M059J (cell line): ENCODE results near the gene ZNF213. TPM values are rescaled to one million over a fixed set of nuclear protein-coding genes. Genes with fewer than 3 reads are reported as not detected.
"Not testable (repeated sequence)": the region's sequence is repeated elsewhere in the genome, so short reads cannot be mapped to it uniquely, and the experiment has no call there.

Source experiments
- DNase-seq: peaks from one replicate; pipeline ENCODE4 v3.0.0-alpha.2; 2012; ENCODE audit warnings: low read depth
- total RNA-seq: library from RNA; depleted of rRNA; stranded (reverse); fragments of >200 nt; shearing (Covaris generic); gene quantifications from 2 replicates; pipeline ENCODE4 v1.2.3, GENCODE V29; 2014

Gene ZNF213
- total RNA-seq, 1 experiment from 2014 or later = 6.2 TPM

DNA sequence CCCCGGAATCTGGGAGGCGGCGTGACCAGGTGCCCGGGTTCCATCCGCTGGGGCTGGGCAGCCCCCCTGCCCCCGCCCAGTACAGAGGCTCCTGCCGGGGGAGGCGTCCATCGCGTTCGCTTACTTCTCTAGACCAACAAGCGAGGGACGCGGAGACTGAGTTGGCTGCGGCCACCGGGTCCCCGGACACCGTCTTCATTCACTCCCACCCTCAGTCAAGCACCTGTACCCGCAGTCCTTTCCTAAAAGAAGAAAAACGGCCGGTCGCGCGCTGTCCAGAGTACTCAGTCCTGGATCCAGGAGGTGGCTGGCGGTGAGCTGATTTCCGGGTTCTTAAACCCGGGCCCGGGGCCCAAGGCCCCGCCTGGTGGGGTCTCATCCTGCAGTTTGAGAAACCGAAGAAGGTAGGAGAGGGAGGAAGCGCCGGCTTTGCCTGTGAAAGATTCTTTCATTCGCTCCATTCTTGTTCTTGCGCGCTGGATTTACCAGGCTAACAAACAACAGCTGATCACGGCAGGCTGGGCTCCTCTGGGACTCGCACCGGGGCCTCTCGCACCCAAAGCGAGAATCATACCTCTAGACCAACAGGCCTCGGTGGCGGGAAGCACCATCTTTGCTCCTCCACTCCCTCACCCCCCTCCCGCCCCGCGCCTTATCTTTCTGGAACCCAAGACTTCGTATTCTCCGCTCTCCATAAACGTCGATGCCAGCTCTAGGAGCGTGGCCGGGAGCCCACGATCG is 35.8 kb downstream of the ZNF213 start:
- no peak for DNase-seq

DNA sequence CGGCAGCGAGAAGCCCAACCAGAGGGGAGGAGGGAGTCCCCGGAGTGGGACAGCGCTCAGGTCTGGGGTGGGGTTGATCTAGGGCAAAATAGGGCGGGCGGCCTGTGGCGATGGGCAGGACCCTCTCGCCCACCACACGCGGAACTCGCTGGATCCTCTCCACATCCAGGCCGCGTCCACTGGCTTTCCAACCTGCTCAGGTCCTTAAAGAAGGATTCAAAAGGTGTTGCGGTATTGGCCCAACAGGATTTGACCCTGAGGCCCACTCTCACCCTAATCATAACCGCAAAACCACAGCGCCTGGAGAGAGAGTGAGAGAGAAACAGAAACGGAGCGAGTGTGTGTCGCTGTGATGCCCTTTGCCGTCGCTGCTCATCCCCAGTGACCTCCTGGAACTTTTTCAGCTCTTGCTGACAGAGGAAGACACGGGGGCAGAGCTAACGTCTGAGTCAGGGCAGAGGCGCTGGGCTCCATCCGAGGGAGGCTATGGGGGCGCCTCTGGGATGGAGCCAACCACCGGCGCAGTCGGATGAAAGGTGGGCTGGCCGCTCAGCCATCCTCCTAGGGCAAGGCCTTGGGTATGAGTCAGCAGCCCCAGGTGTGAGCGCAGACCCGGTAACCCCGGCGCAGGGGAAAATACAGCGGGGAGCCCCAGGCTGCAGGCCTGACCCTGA is 36.5 kb downstream of the ZNF213 start:
- DNase-seq = peak; percentile 33

DNA sequence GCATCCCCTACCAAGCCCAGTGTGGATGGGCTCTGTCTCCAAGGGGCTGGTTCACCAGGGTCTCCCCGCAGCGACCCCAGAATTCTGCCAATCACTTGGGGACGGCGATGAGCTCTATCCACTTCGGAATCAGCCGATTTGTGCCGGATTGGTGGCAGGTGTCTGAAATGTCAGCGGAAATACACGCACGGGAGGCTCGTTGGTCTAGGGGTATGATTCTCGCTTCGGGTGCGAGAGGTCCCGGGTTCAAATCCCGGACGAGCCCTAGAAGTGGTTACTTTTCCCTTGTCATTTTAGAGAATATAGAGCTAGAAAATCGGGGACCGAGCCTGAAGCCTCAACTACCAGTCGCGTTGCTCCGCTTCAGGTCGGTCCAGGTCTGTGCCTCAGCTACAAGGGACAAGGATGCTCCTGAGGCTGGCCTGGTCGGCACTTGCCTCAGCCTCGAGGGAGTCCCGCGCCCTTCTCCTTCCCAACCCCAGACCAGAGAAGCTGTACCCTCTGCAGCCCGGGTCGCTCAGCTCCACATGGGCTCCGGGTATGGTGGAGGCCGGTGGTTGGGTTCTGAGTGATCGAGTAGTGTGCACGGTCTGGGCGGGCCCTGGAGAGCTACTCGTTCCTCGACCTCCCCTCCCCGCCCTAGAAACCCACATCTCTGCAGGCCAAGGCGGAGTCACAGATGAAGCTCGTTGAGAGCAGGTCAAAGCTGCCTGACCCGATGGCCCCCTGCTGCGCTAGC is 37.2 kb downstream of the ZNF213 start:
- peak; percentile 69 for DNase-seq

DNA sequence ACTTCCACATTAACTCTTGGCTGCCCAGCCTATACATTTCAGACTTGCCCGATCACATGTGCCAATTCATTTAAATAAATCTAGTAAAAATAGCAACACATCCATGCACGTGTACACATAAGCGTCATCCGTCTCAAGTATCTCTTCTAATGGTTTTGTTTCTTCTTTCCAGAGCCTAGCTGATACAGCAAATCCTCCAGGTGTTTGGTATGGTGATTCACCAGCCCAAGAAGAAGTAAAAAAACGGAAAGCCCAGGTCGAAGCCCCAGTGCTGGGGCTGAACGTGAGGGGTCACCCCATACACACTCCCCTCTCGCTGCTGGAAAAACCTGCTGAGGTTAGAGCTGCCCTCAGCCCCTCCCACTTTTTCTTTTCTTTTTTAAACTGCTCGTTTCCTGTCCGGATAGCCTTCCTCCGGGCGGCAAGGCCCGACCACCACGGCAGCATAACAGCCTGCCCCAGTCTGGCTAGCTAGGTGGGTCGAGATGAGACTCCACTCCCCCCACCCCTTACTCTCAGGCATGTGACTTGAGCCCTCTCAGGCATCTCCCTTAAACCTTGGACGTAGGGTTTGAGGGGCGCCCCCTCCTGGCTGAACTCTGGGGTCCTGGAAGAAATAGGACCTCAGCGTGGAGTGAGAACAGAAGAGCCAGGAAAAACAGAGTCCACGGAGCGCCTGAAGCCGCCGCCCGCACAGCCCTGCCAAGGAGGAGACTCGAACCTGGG is 39.2 kb downstream of the ZNF213 start:
- peak; percentile 40 for DNase-seq

DNA sequence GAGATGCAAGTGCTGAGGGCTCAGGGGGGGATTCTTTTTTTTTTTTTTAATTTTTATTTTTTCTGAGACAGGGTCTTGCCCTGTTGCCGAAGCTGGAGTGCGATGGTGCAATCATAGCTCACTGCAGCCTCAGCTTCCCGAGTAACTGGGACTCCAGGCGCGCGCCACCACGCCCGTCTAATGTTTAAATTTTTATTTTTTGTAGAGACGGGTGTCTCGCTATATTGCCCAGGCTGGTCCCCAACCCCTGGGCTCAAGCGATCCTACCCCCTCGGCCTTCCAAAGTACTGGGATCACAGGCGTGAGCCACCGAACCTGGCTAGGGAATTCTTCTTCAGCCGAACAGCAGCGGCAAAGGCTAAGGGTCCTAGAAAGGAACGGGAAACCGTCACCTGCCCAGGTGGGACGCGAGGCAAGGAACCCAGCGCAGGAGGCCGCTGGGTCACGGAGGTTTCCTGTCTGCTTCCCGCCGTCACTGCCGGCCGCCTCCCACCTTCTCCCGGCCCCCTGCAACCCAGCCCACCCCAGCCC is 39.9 kb downstream of the ZNF213 start:
- DNase-seq = no peak

DNA sequence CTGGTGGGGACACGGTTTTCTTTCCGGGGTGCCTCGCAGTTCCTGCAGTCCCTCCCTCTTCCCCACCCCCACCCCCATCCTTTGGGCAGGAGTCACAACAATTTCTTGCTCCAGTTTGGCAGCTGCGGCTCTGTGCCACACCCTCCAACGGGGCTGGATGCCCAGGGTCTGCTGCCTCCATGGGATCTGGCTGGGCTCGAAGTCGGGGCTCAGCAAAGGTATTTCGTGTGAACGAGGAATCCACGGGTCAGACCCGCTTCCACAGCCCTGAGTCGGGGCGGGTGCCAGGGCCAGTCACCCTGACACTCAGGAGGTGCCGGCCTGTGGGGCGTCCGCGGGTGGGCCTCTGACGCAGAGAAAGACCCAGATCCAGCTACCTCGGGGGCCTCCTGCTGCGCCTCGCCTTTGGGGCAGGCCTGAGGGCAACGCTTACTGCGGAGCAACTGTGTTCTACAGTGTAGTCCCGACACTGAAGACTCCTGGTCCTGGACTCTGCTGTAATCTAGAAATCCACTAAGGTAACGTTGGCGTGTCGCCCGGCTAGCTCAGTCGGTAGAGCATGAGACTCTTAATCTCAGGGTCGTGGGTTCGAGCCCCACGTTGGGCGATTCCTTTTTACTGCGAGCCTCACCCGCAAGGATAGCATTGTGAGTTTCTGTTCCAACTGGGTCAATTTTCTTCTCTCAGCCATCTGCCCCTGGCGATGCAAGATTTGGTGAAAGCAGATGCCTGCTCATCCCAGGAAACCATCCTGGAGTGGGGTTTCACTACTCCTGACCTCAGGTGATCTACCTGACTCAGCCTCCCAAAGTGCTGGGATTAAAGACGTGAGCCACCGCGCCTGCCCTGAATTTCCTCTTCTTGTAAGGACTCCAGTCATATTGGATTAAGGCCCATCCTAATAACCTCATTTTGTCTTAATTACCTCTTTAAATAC is 40.6 kb downstream of the ZNF213 start:
- peak; percentile 72 for DNase-seq

DNA sequence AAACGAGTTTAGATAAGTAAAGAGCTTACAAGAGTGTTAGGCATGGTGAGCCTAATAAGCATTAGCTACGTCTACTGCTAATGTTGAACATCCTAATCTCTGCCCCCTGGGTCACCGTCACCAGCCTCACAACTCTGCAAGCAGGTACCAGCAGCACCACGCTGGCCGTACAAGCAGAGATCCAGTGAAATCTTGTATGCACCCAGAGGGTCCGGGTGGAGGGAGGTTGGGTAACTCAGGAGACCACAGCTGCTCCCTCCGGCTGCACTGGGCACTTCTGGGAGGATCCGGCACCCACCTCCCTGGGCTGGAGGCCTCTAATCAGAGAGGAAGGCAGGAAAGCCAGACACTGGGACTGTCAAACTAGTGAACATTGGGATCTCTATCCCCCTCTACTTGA is 44.8 kb downstream of the ZNF213 start:
- DNase-seq = no peak

DNA sequence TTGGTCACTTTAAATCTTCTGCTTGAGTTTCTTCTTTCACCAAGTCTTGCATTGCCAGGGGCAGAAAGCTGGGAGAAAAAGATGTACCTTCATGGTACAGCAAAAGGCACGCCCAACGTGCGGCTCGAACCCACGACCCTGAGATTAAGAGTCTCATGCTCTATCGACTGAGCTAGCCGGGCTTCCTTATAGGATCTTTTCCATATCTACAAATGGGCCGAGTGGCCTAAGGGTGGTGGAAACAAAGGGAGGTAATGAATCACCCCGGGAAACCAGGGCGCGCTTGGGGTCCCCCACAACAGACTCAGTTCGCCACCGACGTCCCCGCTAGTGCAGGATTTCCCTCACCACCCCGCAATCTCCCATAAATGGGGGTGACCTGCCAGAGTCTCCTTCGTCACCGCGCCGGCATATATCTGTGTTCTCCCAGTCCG is 45.6 kb downstream of the ZNF213 start:
- DNase-seq = peak; percentile 53

DNA sequence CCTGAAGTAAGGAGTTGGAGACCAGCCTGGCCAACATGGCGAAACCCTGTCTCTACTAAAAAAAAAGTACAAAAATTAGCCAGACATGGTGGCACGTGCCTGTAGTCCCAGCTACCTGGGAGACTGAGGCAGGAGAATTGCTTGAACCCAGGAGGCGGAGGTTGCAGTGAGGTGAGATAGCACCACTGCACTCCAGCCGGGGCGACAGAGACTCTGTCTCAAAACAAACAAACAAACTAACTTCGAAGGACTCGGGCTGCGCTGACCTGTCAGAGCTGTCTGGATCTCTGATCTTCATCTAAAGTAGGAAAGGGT is 47.4 kb downstream of the ZNF213 start:
- DNase-seq = not testable (repeated sequence)

DNA sequence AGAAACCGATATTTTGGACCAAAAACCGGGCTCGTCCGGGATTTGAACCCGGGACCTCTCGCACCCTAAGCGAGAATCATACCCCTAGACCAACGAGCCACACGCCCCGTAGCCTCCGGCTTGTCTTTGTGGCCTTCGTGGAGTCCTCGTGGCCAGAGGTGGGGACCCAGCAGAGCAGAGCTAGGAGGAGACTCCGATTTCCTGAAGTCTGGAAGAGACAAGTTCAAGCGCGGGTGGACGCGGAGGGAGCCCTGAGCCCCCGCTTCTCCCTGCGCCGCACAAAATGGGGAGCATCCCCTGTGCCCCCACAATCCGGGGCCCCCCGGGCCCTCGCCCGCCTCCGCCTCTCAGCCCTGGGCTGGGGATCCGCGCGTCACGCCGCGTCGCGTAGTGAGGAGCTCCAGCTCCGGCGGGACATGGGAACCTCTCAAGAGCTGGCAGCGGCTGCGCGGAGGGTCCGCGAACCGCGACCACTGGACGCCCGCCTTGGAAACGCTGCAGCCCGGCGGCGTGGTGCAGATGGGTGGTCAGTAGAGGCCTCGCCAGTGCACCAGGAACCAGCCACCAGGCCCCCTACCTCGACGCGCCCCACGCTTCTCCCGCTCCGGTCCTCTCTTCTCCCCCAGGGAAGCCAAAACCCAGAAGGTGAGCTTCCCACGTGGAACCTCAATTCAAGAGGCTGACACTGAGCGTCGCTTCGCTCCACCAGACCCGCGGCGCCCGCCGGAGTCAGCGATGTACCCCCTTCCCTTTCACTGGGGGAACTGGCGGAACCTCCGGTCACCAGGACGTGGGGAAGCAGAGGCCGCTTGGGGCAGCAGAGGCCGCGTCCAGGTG is 48.0 kb downstream of the ZNF213 start:
- DNase-seq = peak; percentile 79

DNA sequence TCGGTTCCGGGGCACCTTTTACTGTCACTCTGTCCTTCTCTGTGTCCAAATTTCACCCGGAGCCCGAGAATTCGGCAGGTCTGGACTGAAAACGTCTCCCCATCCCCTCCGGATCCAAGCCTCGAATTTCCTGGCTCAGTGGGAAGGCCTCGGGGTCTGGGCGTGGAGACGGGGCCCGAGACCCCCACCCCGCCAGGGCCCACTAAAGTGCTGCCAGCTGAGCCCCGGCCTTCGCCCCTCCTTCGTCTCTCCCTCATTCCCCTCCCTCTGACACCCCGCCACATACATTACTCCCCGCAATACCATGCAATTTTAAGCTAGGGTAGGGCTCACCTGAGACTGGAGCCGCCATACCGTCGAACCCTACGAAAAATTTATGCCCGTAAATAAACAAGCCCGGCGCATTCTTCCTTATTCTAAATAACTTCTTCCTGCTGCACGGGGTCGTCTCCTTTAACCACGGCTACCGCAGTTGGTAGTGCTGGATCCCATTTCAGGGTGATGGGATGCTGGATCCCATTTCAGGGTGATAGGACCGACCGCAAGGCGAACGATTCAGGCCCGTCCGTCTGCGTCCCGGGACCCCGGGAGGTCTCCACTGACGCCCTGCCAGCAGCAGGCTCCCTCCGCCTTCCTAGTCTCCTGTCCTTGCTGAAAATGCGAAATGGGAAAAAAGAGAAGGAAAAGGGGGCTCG is 48.8 kb downstream of the ZNF213 start:
- DNase-seq = no peak

DNA sequence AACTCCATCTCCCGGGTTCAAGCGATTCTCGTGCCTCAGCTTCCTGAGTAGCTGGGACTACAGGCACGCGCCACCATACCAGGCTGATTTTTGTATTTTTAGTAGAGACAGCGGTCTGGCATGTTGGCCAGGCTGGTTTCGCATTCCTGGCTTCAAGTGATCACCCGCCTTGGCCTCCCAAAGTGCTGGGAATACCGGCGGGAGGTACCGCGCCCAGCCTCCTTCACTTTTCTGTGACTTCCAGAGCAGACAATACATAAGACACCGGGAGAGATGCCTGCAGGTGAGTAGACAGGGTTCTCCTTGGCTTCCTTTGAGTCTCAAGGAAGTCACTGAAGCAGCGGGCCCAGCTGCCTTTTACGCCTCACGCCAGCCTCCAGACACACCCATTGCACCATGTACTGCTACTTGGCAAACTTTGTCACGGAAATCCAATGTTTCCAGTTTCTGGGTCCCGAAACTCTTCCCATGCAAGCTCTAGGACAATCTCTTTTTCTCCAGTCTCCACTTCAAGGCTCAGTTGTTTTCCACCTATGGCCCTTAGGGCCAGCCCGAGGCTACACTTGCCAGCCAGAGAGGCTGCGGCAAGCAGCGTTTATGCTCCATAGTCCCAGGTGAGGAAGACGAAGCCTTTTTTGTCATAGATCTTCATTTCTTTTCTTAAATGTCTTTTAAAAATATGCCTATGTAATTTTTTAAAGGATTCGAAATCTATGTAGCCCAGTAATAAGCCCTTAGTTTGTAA is 52.3 kb downstream of the ZNF213 start:
- DNase-seq = no peak

DNA sequence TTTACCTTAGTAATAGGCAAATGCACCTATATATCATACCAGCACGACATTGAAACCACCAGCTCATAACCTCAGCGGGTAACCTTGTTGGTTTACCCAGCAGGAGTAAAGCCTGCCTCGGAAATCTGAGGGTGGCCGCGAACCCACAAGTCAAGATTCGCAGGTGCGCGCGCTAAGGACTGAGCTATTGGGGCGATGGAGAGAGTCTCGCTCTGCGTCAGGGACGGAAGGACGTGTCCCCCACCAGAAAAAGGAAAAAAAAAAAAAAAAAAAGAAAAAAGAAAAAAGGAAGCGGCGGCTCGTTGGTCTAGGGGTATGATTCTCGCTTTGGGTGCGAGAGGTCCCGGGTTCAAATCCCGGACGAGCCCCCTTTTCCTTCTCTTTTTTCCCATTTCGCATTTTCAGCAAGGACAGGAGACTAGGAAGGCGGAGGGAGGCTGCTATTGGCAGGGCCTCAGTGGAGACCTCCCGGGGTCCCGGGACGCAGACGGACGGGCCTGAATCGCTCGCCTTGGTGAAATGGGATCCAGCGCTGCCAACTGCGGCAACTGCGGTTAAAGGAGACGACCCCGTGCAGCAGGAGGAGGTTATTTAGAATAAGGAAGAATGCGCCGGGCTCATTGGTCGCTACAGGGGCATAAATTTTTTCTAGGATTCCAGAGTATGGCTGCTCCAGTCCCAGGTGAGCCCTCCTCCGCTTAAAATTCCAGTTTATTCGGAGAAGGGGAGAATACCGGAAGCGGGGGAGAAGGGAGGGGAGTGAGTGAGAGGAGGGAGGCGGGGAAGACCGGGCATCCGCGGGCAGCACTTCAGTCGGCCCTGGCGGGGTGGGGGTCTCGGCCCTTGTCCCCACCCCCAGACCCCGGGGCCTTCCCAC is 53.2 kb downstream of the ZNF213 start, which contains the start of gene OR1F1:
OR1F1 (plus strand) TSS at position 407 of the 877 bp plus-strand sequence.
- peak; percentile 77 for DNase-seq

DNA sequence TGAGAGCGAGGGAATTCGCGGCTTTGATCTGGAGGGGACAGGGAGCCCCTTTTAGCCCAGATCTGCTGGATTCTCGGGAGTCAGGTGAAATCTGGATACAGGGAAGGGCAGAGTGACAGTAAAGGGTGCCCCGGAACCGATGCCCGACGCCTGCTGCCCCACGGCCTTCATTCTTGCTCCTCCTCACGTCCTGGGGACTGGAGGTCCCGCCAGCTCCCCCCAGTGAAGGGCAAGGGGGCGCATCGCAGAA is 53.8 kb downstream of the ZNF213 start:
- DNase-seq = no peak

DNA sequence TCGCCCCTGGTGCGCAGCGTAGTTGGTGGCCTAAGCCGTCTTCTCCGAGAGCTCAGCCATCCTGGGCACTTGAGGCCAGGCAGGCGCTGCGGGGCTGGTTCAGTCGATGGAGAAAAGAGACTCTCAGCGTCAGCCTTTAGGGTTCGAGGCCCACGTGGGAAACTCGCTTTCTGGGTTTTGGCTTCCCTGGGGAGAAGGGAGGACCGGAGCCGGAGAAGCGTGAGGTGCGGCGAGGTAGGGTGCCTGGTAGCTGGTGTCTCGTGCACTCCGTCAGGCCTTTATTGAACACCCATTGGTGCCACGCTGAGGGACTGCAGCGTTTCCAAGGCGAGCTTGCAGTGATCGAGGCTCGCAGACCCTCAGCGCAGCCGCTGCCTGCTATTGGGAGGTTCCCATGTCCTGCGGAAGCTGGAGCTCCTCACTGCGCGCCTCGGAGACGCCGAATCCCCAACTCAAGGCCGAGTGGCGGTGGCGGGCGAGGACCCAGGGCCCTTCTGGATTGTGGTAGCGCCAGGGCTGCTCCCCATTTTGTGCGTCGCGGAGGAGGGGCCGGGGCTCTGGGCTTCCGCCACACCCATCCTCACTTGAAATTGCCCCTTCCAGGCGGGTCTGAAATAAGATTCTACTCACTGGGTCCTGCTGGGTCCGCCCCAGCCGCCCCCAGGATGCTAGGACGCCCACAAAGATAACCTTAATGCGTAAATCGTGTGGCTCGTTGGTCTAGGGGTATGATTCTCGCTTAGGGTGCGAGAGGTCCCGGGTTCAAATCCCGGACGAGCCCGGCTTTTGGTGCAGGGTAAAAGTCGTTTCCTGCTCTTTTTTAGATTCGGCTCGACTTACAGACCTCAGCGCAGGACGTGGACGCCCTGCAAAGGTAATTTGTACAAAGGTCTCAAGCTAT is 54.3 kb downstream of the ZNF213 start:
- DNase-seq = peak; percentile 73

DNA sequence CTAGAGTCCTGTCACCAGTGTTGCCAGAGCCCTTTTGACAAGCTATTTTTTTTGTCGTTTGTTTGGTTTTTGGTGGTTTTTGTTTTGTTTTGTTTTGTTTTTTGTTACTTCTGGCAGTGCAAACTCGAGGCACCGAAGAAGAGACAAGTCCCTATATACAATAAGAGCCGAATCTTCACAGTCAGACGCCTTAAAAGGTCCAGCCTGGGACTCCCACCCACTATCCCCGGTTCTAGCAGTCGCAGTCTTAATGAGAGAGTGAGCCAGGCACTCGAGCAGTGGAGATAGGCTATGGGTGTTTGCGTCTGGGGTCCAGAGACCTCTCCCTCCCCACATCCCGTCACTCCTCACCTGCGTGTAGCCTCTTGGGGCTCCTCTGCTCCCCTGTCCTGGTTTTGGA is 55.0 kb downstream of the ZNF213 start:
- no peak for DNase-seq

DNA sequence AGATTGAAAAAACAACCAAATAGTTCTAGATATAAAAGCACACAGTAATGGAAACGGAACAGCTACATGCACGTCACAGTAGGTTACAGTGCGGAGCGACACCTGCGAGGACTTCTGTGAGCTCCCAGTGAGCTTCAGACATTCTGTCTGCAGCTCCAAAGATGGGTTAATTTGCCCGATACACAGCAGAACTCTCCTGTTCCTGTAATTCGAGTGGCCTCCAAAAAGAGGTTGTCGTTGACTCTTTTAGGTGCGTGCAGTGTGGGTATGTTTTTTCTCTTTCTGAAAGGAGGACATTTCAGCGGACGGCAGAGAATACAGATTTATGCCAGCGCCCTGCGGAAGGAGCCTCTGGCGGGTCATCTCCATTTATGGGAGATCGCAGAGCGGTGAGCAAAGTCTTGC is 56.1 kb downstream of the ZNF213 start:
- DNase-seq = no peak
